ENCODE results near the gene DHRS11. TPM values are rescaled to one million over a fixed set of nuclear protein-coding genes. Genes with fewer than 3 reads are reported as not detected.

DHRS11 gene
- total RNA-seq, 1 experiment from 2014 or later, result 38.0 TPM

DNA sequence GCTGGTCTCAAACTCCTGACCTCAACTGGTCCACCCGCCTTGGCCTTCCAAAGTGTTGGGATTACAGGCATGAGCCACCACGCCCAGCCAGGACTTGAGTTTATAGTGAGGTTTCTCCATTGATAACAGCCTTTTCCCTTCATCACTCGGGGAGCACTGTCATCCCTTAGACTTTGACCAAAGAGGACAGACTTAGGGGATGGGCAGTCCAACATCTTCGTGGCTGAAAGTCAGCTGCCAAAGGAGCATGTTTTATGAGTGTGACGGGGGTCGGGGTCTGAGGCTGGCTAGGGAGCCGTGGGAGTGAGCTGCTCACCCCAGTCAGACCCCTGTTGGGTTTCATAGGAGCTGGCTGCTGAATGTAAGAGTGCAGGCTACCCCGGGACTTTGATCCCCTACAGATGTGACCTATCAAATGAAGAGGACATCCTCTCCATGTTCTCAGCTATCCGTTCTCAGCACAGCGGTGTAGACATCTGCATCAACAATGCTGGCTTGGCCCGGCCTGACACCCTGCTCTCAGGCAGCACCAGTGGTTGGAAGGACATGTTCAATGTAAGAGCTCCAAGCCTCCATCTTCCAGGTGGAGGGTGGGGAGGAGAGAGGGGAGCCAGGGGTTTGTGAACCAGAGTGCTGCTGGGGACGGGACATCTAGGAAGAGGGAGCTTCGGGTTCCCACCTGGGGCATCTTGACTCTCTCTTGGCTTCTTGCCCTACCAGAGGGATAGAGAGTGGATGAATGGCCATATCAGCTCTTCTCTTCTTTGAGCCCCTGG is 3.1 kb downstream of the DHRS11 start (continued):
- no peak for TF ChIP-seq USF1 (CRISPR knock-in tag; IDR thresholded peaks at IDR 0.05)
- no peak for TF ChIP-seq OVOL2 (CRISPR knock-in tag; IDR thresholded peaks at IDR 0.05; ENCODE audit: borderline replicate concordance)
- TF ChIP-seq CREB1 (CRISPR knock-in tag; IDR thresholded peaks at IDR 0.05), result no peak
- no peak for TF ChIP-seq ZNF423 (CRISPR knock-in tag; IDR thresholded peaks at IDR 0.05)
- no peak for TF ChIP-seq GRHL2 (CRISPR knock-in tag; IDR thresholded peaks at IDR 0.05; ENCODE audit: insufficient replicate concordance, severe bottlenecking)
- no peak for TF ChIP-seq ESRRA (CRISPR knock-in tag; IDR thresholded peaks at IDR 0.05; ENCODE audit: borderline replicate concordance)
- TF ChIP-seq HMGA2 (CRISPR knock-in tag; IDR thresholded peaks at IDR 0.05), result no peak
- no peak for TF ChIP-seq ZNF121 (CRISPR knock-in tag; IDR thresholded peaks at IDR 0.05)
- TF ChIP-seq, protein P1, sequence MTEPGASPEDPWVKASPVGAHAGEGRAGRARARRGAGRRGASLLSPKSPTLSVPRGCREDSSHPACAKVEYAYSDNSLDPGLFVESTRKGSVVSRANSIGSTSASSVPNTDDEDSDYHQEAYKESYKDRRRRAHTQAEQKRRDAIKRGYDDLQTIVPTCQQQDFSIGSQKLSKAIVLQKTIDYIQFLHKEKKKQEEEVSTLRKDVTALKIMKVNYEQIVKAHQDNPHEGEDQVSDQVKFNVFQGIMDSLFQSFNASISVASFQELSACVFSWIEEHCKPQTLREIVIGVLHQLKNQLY (CRISPR knock-in tag; IDR thresholded peaks at IDR 0.05), result no peak
- TF ChIP-seq TCF7 (CRISPR knock-in tag; IDR thresholded peaks at IDR 0.05; ENCODE audit: low read depth), result no peak
- TF ChIP-seq FOXJ3 (CRISPR knock-in tag; IDR thresholded peaks at IDR 0.05; ENCODE audit: borderline replicate concordance), result no peak
- no peak for TF ChIP-seq HMGXB4 (CRISPR knock-in tag; IDR thresholded peaks at IDR 0.05)

GRCh38 chr17:36597226-36597625 is 5.5 kb downstream of the DHRS11 start:
- Mint-ChIP-seq H3K27me3 (ENCODE audit: low read depth) (no peaks in the 10 kb centered on the region), H3K9me3 (no peaks in the 10 kb centered on the region), H3K4me1 (peaks cover 33% of the 10 kb centered on the region), H3K4me3 (no peak overlapping the region), H3K27ac (no peak overlapping the region), H3K36me3 (peaks cover 11% of the 10 kb centered on the region)
- TF ChIP-seq CREB1 (CRISPR knock-in tag; IDR thresholded peaks at IDR 0.05) (no peak), ESRRA (CRISPR knock-in tag; IDR thresholded peaks at IDR 0.05; ENCODE audit: borderline replicate concordance) (no peak), TEAD4 (CRISPR knock-in tag; IDR thresholded peaks at IDR 0.05) (no peak), CTCF (IDR thresholded peaks at IDR 0.05) (no peak)
- TF ChIP-seq, protein P2, sequence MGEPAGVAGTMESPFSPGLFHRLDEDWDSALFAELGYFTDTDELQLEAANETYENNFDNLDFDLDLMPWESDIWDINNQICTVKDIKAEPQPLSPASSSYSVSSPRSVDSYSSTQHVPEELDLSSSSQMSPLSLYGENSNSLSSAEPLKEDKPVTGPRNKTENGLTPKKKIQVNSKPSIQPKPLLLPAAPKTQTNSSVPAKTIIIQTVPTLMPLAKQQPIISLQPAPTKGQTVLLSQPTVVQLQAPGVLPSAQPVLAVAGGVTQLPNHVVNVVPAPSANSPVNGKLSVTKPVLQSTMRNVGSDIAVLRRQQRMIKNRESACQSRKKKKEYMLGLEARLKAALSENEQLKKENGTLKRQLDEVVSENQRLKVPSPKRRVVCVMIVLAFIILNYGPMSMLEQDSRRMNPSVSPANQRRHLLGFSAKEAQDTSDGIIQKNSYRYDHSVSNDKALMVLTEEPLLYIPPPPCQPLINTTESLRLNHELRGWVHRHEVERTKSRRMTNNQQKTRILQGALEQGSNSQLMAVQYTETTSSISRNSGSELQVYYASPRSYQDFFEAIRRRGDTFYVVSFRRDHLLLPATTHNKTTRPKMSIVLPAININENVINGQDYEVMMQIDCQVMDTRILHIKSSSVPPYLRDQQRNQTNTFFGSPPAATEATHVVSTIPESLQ (CRISPR knock-in tag; IDR thresholded peaks at IDR 0.05), result no peak
- TF ChIP-seq, protein P3, sequence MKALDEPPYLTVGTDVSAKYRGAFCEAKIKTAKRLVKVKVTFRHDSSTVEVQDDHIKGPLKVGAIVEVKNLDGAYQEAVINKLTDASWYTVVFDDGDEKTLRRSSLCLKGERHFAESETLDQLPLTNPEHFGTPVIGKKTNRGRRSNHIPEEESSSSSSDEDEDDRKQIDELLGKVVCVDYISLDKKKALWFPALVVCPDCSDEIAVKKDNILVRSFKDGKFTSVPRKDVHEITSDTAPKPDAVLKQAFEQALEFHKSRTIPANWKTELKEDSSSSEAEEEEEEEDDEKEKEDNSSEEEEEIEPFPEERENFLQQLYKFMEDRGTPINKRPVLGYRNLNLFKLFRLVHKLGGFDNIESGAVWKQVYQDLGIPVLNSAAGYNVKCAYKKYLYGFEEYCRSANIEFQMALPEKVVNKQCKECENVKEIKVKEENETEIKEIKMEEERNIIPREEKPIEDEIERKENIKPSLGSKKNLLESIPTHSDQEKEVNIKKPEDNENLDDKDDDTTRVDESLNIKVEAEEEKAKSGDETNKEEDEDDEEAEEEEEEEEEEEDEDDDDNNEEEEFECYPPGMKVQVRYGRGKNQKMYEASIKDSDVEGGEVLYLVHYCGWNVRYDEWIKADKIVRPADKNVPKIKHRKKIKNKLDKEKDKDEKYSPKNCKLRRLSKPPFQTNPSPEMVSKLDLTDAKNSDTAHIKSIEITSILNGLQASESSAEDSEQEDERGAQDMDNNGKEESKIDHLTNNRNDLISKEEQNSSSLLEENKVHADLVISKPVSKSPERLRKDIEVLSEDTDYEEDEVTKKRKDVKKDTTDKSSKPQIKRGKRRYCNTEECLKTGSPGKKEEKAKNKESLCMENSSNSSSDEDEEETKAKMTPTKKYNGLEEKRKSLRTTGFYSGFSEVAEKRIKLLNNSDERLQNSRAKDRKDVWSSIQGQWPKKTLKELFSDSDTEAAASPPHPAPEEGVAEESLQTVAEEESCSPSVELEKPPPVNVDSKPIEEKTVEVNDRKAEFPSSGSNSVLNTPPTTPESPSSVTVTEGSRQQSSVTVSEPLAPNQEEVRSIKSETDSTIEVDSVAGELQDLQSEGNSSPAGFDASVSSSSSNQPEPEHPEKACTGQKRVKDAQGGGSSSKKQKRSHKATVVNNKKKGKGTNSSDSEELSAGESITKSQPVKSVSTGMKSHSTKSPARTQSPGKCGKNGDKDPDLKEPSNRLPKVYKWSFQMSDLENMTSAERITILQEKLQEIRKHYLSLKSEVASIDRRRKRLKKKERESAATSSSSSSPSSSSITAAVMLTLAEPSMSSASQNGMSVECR (CRISPR knock-in tag; IDR thresholded peaks at IDR 0.05; ENCODE audit: borderline replicate concordance), result no peak
- ATAC-seq (no peak), DNase-seq (ENCODE audit: low spot score) (no peak)
- ChIA-PET POLR2A (no interaction called here), CTCF (no interaction called here)

All from WTC11 (cell line).